ENCODE measurements around the gene SIRT6. TPM values are rescaled to one million over a fixed set of nuclear protein-coding genes. Genes with fewer than 3 reads are reported as not detected.

SIRT6 gene
- polyA plus RNA-seq, 1 donor from 2014 or later: 42.8 TPM

GRCh38 chr19:4152241-4152998 lies 29.9 kb downstream of the SIRT6 start:
- no peaks in the 10 kb centered on the region for H4K20me1 ChIP-seq (ENCODE audit: insufficient read depth)
- H3K9ac ChIP-seq (ENCODE audit: low read length): no peak overlapping the region
- H3K27me3 ChIP-seq (ENCODE audit: insufficient read depth, low read depth, low read length): no peaks in the 10 kb centered on the region
- H3K4me2 ChIP-seq (ENCODE audit: low read length): no peak overlapping the region
- TF ChIP-seq MXI1 (conservative IDR thresholded peaks at IDR 0.05; ENCODE audit: poor library complexity, severe bottlenecking): no peak
- TF ChIP-seq, protein P1, sequence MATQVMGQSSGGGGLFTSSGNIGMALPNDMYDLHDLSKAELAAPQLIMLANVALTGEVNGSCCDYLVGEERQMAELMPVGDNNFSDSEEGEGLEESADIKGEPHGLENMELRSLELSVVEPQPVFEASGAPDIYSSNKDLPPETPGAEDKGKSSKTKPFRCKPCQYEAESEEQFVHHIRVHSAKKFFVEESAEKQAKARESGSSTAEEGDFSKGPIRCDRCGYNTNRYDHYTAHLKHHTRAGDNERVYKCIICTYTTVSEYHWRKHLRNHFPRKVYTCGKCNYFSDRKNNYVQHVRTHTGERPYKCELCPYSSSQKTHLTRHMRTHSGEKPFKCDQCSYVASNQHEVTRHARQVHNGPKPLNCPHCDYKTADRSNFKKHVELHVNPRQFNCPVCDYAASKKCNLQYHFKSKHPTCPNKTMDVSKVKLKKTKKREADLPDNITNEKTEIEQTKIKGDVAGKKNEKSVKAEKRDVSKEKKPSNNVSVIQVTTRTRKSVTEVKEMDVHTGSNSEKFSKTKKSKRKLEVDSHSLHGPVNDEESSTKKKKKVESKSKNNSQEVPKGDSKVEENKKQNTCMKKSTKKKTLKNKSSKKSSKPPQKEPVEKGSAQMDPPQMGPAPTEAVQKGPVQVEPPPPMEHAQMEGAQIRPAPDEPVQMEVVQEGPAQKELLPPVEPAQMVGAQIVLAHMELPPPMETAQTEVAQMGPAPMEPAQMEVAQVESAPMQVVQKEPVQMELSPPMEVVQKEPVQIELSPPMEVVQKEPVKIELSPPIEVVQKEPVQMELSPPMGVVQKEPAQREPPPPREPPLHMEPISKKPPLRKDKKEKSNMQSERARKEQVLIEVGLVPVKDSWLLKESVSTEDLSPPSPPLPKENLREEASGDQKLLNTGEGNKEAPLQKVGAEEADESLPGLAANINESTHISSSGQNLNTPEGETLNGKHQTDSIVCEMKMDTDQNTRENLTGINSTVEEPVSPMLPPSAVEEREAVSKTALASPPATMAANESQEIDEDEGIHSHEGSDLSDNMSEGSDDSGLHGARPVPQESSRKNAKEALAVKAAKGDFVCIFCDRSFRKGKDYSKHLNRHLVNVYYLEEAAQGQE (IDR thresholded peaks at IDR 0.05; ENCODE audit: borderline replicate concordance): no peak
- H3F3A ChIP-seq (ENCODE audit: insufficient read depth, low read length, poor library complexity, severe bottlenecking): no peaks in the 10 kb centered on the region
- H3K36me3 ChIP-seq (ENCODE audit: insufficient read depth, low read length): no peaks in the 10 kb centered on the region
- no peak overlapping the region for H2AFZ ChIP-seq (ENCODE audit: low read depth, low read length)
- H3K27ac ChIP-seq (ENCODE audit: low read length): no peak overlapping the region
- no peaks in the 10 kb centered on the region for H3K9me3 ChIP-seq (ENCODE audit: low read length)
- H3K9me2 ChIP-seq (ENCODE audit: insufficient read depth, low read length): no peaks in the 10 kb centered on the region
- H3K79me2 ChIP-seq (replicated peaks; ENCODE audit: insufficient read depth, low read length): no peaks in the 10 kb centered on the region
- H3K4me3 ChIP-seq (ENCODE audit: low read length): no peak overlapping the region

DNA sequence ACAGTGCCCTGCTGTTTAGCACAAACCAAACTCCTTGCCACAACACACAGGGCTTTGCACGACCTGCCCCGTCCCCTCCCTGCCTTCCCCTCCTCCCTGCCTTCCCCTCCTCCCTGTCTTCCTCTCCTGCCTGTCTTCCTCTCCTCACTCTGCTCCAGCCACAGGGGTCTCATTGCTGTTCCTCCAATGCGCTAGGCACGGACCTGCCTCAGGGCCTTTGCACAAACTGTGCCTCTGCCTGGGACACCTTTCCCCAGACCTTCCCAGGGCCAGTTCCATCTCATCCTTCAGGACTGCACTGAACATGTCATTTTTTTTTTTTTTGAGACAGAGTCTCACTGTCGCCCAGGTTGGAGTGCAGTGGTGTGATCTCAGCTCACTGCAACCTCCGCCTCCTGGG lies 30.7 kb downstream of the SIRT6 start:
- no peaks in the 10 kb centered on the region for H3K27me3 ChIP-seq (ENCODE audit: insufficient read depth, low read depth, low read length)
- no peaks in the 10 kb centered on the region for H3F3A ChIP-seq (ENCODE audit: insufficient read depth, low read length, poor library complexity, severe bottlenecking)
- no peaks in the 10 kb centered on the region for H3K36me3 ChIP-seq (ENCODE audit: insufficient read depth, low read length)
- H3K4me2 ChIP-seq (ENCODE audit: low read length): no peak overlapping the region
- no peak overlapping the region for H3K4me3 ChIP-seq (ENCODE audit: low read length)
- H3K27ac ChIP-seq (ENCODE audit: low read length): no peak overlapping the region
- TF ChIP-seq RAD21 (conservative IDR thresholded peaks at IDR 0.05) (no peak), MXI1 (conservative IDR thresholded peaks at IDR 0.05; ENCODE audit: poor library complexity, severe bottlenecking) (no peak), TAF1 (IDR thresholded peaks at IDR 0.05; ENCODE audit: low read depth) (no peak), CTCF (IDR thresholded peaks at IDR 0.05; ENCODE audit: poor library complexity, severe bottlenecking) (no peak), SMC3 (conservative IDR thresholded peaks at IDR 0.05; ENCODE audit: poor library complexity) (no peak), EZH2 (IDR thresholded peaks at IDR 0.05; ENCODE audit: borderline replicate concordance, insufficient read depth, low read length, poor library complexity, severe bottlenecking) (no peak), POLR2AphosphoS5 (IDR thresholded peaks at IDR 0.05) (no peak), EP300 (conservative IDR thresholded peaks at IDR 0.05; ENCODE audit: poor library complexity, severe bottlenecking) (no peak)
- TF ChIP-seq, protein P1 (IDR thresholded peaks at IDR 0.05; ENCODE audit: borderline replicate concordance): no peak
- H2AFZ ChIP-seq (ENCODE audit: low read depth, low read length): no peak overlapping the region
- H3K9me3 ChIP-seq (ENCODE audit: low read length): no peaks in the 10 kb centered on the region
- H4K20me1 ChIP-seq (ENCODE audit: insufficient read depth): no peaks in the 10 kb centered on the region
- H3K9me2 ChIP-seq (ENCODE audit: insufficient read depth, low read length): no peaks in the 10 kb centered on the region
- H3K79me2 ChIP-seq (replicated peaks; ENCODE audit: insufficient read depth, low read length): no peaks in the 10 kb centered on the region
- no peak overlapping the region for H3K9ac ChIP-seq (ENCODE audit: low read length)
